Naive thymus-derived CD8-positive, alpha-beta T cell (primary cell): ENCODE measurements around the gene TM4SF1. TPM values are rescaled to one million over a fixed set of nuclear protein-coding genes. Genes with fewer than 3 reads are reported as not detected.
"Not testable (repeated sequence)": the region's sequence is repeated elsewhere in the genome, so short reads cannot be mapped to it uniquely, and the experiment has no call there.

ENCODE experiments used
- ATAC-seq, 2 donors: fragments of 150-1000 bp; cut with Tn5 transposase in 1 of 2; sonication (Bioruptor Pico), chemical (Tn5 transposase) in 1 of 2; 1 replicate in 1 of 2; 2 replicates in 1 of 2; pipeline ENCODE4 v1.10.0; 2021; ENCODE audit warnings: mild to moderate bottlenecking in 2 of 2, moderate library complexity in 2 of 2
- POLR2A ChIA-PET: fragments of 350-600 bp; sonication (Branson Sonifier 250); formaldehyde crosslinking; loops from one replicate; lab custom pipeline; 2021; ENCODE audit warnings: antibody characterized with exemption; lab: Charles Lee
- DNase-seq, 10 donors: peaks; one replicate each; pipeline versions ENCODE4 v3.0.0 to v3.0.0-alpha.2; 2020 to 2022
- H3K27ac Mint-ChIP-seq, 10 donors: one replicate each; pipeline ENCODE4 v1.8.0; 2020 to 2022; ENCODE audit warnings: mild to moderate bottlenecking in 10 of 10, mixed read lengths in 10 of 10, moderate library complexity in 4 of 10, inconsistent platforms in 1 of 10
- H3K27me3 Mint-ChIP-seq, 5 donors: one replicate each; pipeline ENCODE4 v1.8.0; 2021 to 2022; ENCODE audit warnings: mixed read lengths in 5 of 5
- H3K36me3 Mint-ChIP-seq, 3 donors: one replicate each; pipeline ENCODE4 v1.8.0; 2020 to 2022; ENCODE audit warnings: mixed read lengths in 3 of 3, mild to moderate bottlenecking in 2 of 3, inconsistent platforms in 1 of 3
- H3K4me1 Mint-ChIP-seq, 4 donors: one replicate each; pipeline ENCODE4 v1.8.0; 2021 to 2022; ENCODE audit warnings: mixed read lengths in 4 of 4
- H3K4me3 Mint-ChIP-seq, 10 donors: one replicate each; pipeline ENCODE4 v1.8.0; 2020 to 2022; ENCODE audit warnings: mild to moderate bottlenecking in 10 of 10, mixed read lengths in 10 of 10, moderate library complexity in 6 of 10, inconsistent platforms in 1 of 10
- H3K9me3 Mint-ChIP-seq, 9 donors: one replicate each; pipeline ENCODE4 v1.8.0; 2020 to 2022; ENCODE audit warnings: mixed read lengths in 9 of 9, mild to moderate bottlenecking in 3 of 9, inconsistent platforms in 1 of 9, moderate library complexity in 1 of 9
- polyA plus RNA-seq, 3 donors: library from polyadenylated mRNA; unstranded; fragments of 300-500 nt; fragmentation: Illumina TruSeq; gene quantifications; one replicate each; pipeline ENCODE4 v1.2.3, GENCODE V29; 2021
- total RNA-seq, 8 experiments: library from RNA in 2 of 8; stranded (reverse) in 2 of 8; gene quantifications; one replicate each; pipeline ENCODE4 v1.2.3 and lab custom pipeline; 2021 to 2026

The TM4SF1 gene
- total and polyA plus RNA-seq, 5 experiments from 2014 or later: not detected

GRCh38 chr3:149380220-149380619, 2.8 kb upstream of the TM4SF1 start:
- H3K4me3 Mint-ChIP-seq, ATAC-seq, H3K4me1 Mint-ChIP-seq, DNase-seq, H3K9me3 Mint-ChIP-seq, POLR2A ChIA-PET, H3K36me3 Mint-ChIP-seq, H3K27ac Mint-ChIP-seq: not testable (repeated sequence)
- H3K27me3 Mint-ChIP-seq: peaks cover 4 to 23% (median 8%) of the 10 kb centered on the region in 5 donors

GRCh38 chr3:149378478-149379309, 1.2 kb upstream of the TM4SF1 start:
- H3K27ac Mint-ChIP-seq: no peak overlapping the region
- DNase-seq: no peak

DNA sequence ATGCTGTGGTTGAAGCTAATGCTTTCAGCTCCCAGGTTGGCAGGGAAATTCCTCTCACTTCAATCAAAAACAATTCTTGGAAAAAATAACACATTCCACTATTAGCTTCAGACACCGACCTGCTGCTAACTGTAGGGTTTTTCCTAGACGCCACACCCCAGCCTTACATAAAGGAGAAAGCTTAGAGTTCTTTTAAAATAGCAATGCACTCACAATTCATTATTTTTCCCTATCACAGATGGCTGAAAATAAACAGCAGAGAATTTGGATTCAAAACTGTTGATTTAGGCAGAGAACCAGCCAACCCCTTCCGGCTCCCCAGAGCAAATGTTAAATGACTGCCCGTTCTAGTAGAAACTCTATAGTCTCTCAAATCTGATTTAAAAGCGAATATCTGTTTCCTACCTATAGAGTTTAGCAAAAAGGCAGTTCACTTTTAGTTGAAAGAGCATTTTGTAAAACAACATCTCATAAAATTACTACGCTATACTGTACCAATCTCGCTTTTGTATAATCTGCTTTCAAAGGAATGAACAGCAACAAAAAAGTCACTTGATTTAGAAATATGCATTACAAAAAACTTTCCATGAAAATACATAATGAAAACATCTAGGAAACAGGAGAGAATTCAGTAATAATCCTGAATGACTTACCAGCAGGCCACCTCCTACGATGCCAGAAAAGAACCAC, 586 bp downstream of the TM4SF1 start:
- Mint-ChIP-seq H3K9me3 (peaks cover 0 to 5% (median 0%) of the 10 kb centered on the region in 9 donors), H3K27ac (no peak overlapping the region), H3K4me1 (peaks cover 0 to 2% (median 0%) of the 10 kb centered on the region in 4 donors), H3K27me3 (peaks cover 8 to 23% (median 9%) of the 10 kb centered on the region in 5 donors), H3K36me3 (peaks cover 0 to 2% (median 0%) of the 10 kb centered on the region in 3 donors), H3K4me3 (peak overlapping the region in 1 of 10 donors; percentile 15)
- POLR2A ChIA-PET: no interaction called here
- DNase-seq (no peak), ATAC-seq (no peak)

More at GRCh38 chr3:149378478-149379309, 1.2 kb upstream of the TM4SF1 start:
- Mint-ChIP-seq H3K4me1 (peaks cover 0 to 2% (median 0%) of the 10 kb centered on the region in 4 donors), H3K27me3 (peaks cover 6 to 23% (median 8%) of the 10 kb centered on the region in 5 donors), H3K9me3 (peaks cover 0 to 5% (median 0%) of the 10 kb centered on the region in 9 donors), H3K36me3 (peaks cover 0 to 2% (median 0%) of the 10 kb centered on the region in 3 donors), H3K4me3 (no peak overlapping the region)
- no peak for ATAC-seq
- POLR2A ChIA-PET: no interaction called here

GRCh38 chr3:149375501-149376196, 1.8 kb downstream of the TM4SF1 start:
- no peak overlapping the region for H3K4me3 Mint-ChIP-seq

DNA sequence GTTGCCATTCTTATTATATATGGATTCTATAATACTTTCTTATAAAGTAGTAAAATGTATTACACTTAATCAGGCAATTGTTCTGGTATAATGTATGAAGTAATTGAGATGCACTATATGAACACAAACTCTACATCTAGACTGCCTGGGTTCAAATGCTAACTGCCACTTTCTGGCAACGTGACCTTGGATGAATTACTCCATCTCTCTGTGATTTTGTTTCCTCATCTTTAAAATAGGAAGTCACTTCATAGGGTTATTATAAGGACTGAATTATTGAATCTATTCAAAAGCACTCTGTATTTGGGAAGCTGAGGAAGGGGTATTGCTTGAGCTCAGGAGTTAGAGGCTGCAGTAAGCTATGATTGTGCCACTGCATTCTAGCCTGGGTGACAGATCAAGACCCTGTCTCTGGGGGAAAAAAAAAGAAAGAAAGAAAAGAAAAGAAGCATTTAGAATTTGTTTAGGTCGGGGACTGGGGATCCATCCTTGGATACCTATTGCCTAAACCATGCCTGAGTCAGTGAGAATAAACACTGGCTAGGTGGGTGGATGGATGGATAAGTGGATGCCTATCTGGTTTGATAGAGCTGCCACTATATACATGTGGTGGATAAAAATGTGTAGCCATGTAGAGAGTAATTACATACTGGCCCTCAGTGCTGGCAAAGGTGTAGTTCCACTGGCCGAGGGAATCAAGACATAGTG, 2.5 kb downstream of the TM4SF1 start:
- Mint-ChIP-seq H3K36me3 (peaks cover 0 to 2% (median 0%) of the 10 kb centered on the region in 3 donors), H3K27me3 (peaks cover 8 to 23% (median 10%) of the 10 kb centered on the region in 5 donors), H3K27ac (no peak overlapping the region), H3K9me3 (peaks cover 0 to 5% (median 0%) of the 10 kb centered on the region in 9 donors), H3K4me3 (no peak overlapping the region), H3K4me1 (peaks cover 0 to 2% (median 0%) of the 10 kb centered on the region in 4 donors)
- POLR2A ChIA-PET: no interaction called here
- ATAC-seq (no peak), DNase-seq (no peak)

More at GRCh38 chr3:149375501-149376196, 1.8 kb downstream of the TM4SF1 start:
- Mint-ChIP-seq H3K4me1 (peaks cover 0 to 2% (median 0%) of the 10 kb centered on the region in 4 donors), H3K9me3 (peaks cover 0 to 5% (median 0%) of the 10 kb centered on the region in 9 donors), H3K36me3 (peaks cover 0 to 2% (median 0%) of the 10 kb centered on the region in 3 donors), H3K27ac (no peak overlapping the region), H3K27me3 (peaks cover 8 to 23% (median 10%) of the 10 kb centered on the region in 5 donors)
- DNase-seq (no peak), ATAC-seq (no peak)
- POLR2A ChIA-PET: no interaction called here

DNA sequence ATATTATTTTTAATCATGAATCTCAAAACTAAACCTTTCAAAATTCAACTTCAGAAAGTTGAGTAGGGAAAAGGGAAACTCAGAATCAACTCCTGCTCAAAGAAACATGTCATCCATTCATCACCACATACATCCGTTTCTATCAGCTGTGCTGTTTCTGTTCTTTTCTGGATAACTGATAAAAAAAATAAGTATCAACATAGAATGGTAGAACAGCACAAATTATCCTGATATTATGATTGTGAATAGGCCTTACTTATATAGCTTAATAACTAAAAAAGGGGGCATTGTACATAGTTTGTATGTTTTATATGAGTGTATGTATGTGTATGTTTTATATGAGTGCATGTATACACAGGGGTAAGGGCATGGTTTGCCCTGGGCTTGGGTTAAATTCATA, 3.1 kb downstream of the TM4SF1 start:
- Mint-ChIP-seq H3K4me3 (no peak overlapping the region), H3K27me3 (peaks cover 8 to 23% (median 10%) of the 10 kb centered on the region in 5 donors), H3K36me3 (peaks cover 0 to 2% (median 0%) of the 10 kb centered on the region in 3 donors), H3K4me1 (peaks cover 0 to 2% (median 0%) of the 10 kb centered on the region in 4 donors), H3K27ac (no peak overlapping the region), H3K9me3 (peaks cover 0 to 5% (median 0%) of the 10 kb centered on the region in 9 donors)
- ATAC-seq: no peak
- POLR2A ChIA-PET: no interaction called here
- DNase-seq: no peak

DNA sequence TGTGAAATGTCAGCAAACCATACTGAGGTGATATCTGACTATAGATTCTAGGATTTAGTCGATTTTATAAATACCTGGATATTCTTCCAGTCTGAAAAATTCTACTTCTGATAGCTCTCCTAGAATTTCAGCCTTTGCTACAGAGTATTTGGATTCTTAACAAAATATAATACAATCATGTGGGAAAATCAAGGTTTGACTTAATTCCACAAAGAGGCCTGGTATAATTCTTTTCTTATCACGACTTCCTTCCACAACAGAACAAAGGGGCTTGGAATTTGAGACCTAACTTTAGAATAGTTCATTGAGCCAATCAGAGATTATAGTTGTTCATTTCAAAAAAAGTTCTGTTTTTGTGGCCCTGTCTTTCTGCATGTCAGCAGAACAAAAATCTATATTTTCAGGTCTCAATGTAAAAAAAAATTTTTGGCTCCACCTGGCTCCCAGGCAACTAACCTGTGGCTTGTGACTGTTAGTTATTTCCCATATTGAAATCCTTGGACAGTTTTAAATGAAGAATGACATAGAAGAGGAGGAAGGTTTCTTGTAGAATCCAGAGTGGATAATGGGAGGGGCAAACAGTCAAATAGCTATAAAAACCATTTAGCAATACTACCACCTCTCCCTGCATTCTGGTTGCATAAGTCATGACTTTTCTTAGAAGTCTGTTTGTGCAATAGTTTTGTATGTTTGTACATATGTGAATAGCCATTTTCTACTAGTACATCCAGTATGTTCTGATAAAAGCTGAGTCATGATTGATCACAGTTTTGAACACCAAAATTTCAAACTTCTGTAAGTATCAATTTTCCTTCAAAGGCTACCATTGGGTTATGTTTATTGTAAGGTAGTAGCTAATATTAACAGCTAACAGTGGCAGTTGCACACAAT, 4.0 kb downstream of the TM4SF1 start:
- Mint-ChIP-seq H3K36me3 (no peaks in the 10 kb centered on the region), H3K4me1 (peaks cover 0 to 2% (median 0%) of the 10 kb centered on the region in 4 donors), H3K27ac (no peak overlapping the region), H3K27me3 (peaks cover 7 to 22% (median 12%) of the 10 kb centered on the region in 5 donors), H3K4me3 (no peak overlapping the region), H3K9me3 (peaks cover 0 to 5% (median 0%) of the 10 kb centered on the region in 9 donors)
- no peak for DNase-seq
- POLR2A ChIA-PET: no interaction called here
- ATAC-seq: no peak

GRCh38 chr3:149371723-149372114, 5.7 kb downstream of the TM4SF1 start:
- H3K9me3 Mint-ChIP-seq: no peaks in the 10 kb centered on the region
- H3K27ac Mint-ChIP-seq: no peak overlapping the region
- peaks cover 0 to 1% (median 0%) of the 10 kb centered on the region in 4 donors for H3K4me1 Mint-ChIP-seq
- POLR2A ChIA-PET: no interaction called here
- H3K36me3 Mint-ChIP-seq: no peaks in the 10 kb centered on the region
- ATAC-seq: no peak
- peaks cover 5 to 10% (median 6%) of the 10 kb centered on the region in 5 donors for H3K27me3 Mint-ChIP-seq
- DNase-seq: no peak
- H3K4me3 Mint-ChIP-seq: no peak overlapping the region

DNA sequence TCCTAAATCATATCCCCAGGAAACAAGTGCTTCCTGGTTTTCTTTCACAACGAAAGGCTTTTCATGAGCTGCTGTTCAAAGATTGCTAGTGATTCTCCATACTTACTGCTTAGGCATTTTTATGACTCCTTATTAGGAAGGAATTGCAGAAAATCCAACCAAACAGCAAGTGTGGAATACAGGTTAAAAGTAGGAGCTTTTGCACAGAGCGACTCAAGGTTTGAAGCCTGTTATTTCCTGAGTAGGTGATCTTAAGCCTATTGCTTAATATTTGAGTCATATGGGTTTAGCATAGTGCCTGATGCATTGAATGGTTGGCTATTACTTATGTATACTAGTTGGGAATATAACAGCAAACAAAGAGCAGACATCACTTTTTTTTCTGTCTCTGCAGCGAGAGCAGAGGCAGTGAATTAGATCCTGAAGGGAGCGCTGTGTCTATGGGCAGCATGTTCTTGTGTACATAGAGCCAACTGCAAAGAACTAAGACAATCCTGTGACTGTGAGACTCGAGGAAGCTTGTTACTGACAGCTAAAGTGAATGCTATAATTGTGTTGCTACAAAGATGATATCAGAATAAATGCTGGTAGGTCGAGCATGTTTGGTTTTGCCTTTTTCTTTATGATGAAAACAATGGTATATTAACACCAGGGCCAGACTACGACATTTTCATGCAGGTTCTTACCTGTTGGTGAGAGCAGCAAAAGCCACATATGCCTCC, 6.3 kb downstream of the TM4SF1 start:
- no peaks in the 10 kb centered on the region for H3K36me3 Mint-ChIP-seq
- DNase-seq (no peak), ATAC-seq (no peak)
- POLR2A ChIA-PET: no interaction called here
- H3K4me3 Mint-ChIP-seq: no peak overlapping the region
- no peak overlapping the region for H3K27ac Mint-ChIP-seq
- H3K9me3 Mint-ChIP-seq: no peaks in the 10 kb centered on the region
- H3K27me3 Mint-ChIP-seq: peaks cover 4 to 9% (median 5%) of the 10 kb centered on the region in 5 donors
- no peaks in the 10 kb centered on the region for H3K4me1 Mint-ChIP-seq

- no peak for DNase-seq
- Mint-ChIP-seq H3K27ac (no peak overlapping the region), H3K27me3 (peaks cover 4 to 11% (median 5%) of the 10 kb centered on the region in 5 donors), H3K4me1 (no peaks in the 10 kb centered on the region), H3K36me3 (no peaks in the 10 kb centered on the region), H3K4me3 (no peak overlapping the region), H3K9me3 (no peaks in the 10 kb centered on the region)
- POLR2A ChIA-PET: no interaction called here
- no peak for ATAC-seq
Measured at GRCh38 chr3:149369991-149370866, 7.2 kb downstream of the TM4SF1 start.
